GM12878 (cell line): ENCODE data around the gene RASL12. TPM values are rescaled to one million over a fixed set of nuclear protein-coding genes. Genes with fewer than 3 reads are reported as not detected.

Experiments used
- ATAC-seq: fragments of 200-7000 bp; cut with Tn5 transposase; 3 replicates; pipeline ENCODE4 v1.9.1; 2020; ENCODE audit warnings: mild to moderate bottlenecking, moderate library complexity
- BruUV-seq: library from RNA; stranded (reverse); fragments of 400-500 nt; replicated peaks from 2 replicates; lab custom pipeline; 2021; lab: Mats Ljungman, UMichigan
- CTCF ChIA-PET: fragments of 300-600 bp; sonication (Branson Sonifier 250); formaldehyde crosslinking; extraction: SDS; loops from one replicate; lab custom pipeline; 2021; ENCODE audit warnings: inconsistent platforms; lab: Yijun Ruan, JAX
- POLR2A ChIA-PET: fragments of 350-600 bp; formaldehyde crosslinking; extraction: SDS; loops from one replicate; lab custom pipeline; 2021; ENCODE audit warnings: inconsistent platforms; lab: Charles Lee
- RAD21 ChIA-PET: fragments of 300-600 bp; sonication (Branson Sonifier 250); formaldehyde crosslinking; loops from one replicate; lab custom pipeline; 2023; ENCODE audit warnings: antibody characterized with exemption; ENCODE audit not compliant: unreplicated experiment; lab: Charles Lee
- SMC1A ChIA-PET: fragments of 300-600 bp; sonication (Branson Sonifier 250); formaldehyde crosslinking; loops from one replicate; lab custom pipeline; 2023; ENCODE audit not compliant: unreplicated experiment, uncharacterized antibody; lab: Charles Lee
- DNase-seq: peaks from one replicate; pipeline ENCODE4 v3.0.0-alpha.2; 2011; ENCODE audit warnings: low read depth, low spot score
- FAIRE-seq: peaks from 3 replicates; lab custom pipeline; 2011; peaks lifted over from hg19 to GRCh38; lab: Jason Lieb, UNC
- H2AFZ ChIP-seq: 2 replicates; pipeline ENCODE4 v1.6.0; 2011; ENCODE audit warnings: low read depth, low read length, control low read depth; ENCODE audit not compliant: control insufficient read depth
- H3K27ac ChIP-seq: 2 replicates; pipeline ENCODE4 v1.5.1; 2011; ENCODE audit warnings: control low read depth; ENCODE audit not compliant: control insufficient read depth, insufficient read depth
- H3K27me3 ChIP-seq, 2 experiments: replicated peaks in 1 of 2; 2 replicates each; pipeline versions ENCODE4 v1.6.0 to v1.6.1; 2011; ENCODE audit warnings: low read length in 1 of 2; ENCODE audit not compliant: control insufficient read depth in 2 of 2, insufficient read depth in 2 of 2
- H3K36me3 ChIP-seq, 2 experiments: 2 replicates each; pipeline ENCODE4 v1.5.1; 2011; ENCODE audit warnings: low read length in 1 of 2; ENCODE audit not compliant: control insufficient read depth in 2 of 2, insufficient read depth in 2 of 2
- H3K4me1 ChIP-seq: 2 replicates; pipeline ENCODE4 v1.6.1; 2011; ENCODE audit warnings: mild to moderate bottlenecking, low read length, moderate library complexity, mixed read lengths; ENCODE audit not compliant: control insufficient read depth, insufficient read depth
- H3K4me2 ChIP-seq: 2 replicates; pipeline ENCODE4 v1.6.0; 2011; ENCODE audit warnings: control low read depth; ENCODE audit not compliant: control insufficient read depth, insufficient read depth
- H3K4me3 ChIP-seq: fragments of 200-600 bp; sonication (generic); 2 replicates; pipeline ENCODE4 v1.5.1; 2016
- H3K79me2 ChIP-seq: 2 replicates; pipeline ENCODE4 v1.6.0; 2011; ENCODE audit warnings: low read length; ENCODE audit not compliant: control insufficient read depth, insufficient read depth
- H3K9ac ChIP-seq: 2 replicates; pipeline ENCODE4 v1.8.0; 2011; ENCODE audit warnings: low read length, control low read depth, mixed read lengths; ENCODE audit not compliant: control insufficient read depth, insufficient read depth
- H3K9me3 ChIP-seq: replicated peaks from 3 replicates; pipeline ENCODE4 v1.5.1; 2011; ENCODE audit warnings: mild to moderate bottlenecking, low read length; ENCODE audit not compliant: control insufficient read depth, insufficient read depth
- H4K20me1 ChIP-seq: 2 replicates; pipeline ENCODE4 v1.6.0; 2011; ENCODE audit not compliant: control insufficient read depth, insufficient read depth
- ETV6 ChIP-seq, 2 experiments: fragments of 450-650 bp in 1 of 2; IDR thresholded peaks in 1 of 2; conservative IDR thresholded peaks in 1 of 2; 2 replicates each; pipeline ENCODE4 v1.6.1; 2014; ENCODE audit warnings: antibody characterized with exemption in 1 of 2, borderline replicate concordance in 1 of 2, low read depth in 1 of 2, mild to moderate bottlenecking in 1 of 2, moderate library complexity in 1 of 2
- HDAC6 ChIP-seq: fragments of 200-600 bp; sonication (generic); IDR thresholded peaks from one replicate; pipeline ENCODE4 v1.8.0; 2017; ENCODE audit warnings: antibody characterized with exemption; ENCODE audit not compliant: unreplicated experiment
- MXI1 ChIP-seq: fragments of 150-350 bp; IDR thresholded peaks from 2 replicates; pipeline ENCODE4 v1.6.1; 2011; ENCODE audit warnings: low read depth, mild to moderate bottlenecking, inconsistent platforms, low read length, improper control_type of control experiment
- PAX5 ChIP-seq: IDR thresholded peaks from 2 replicates; pipeline ENCODE4 v1.6.1; 2011; ENCODE audit warnings: low read depth, low read length, borderline replicate concordance
- RAD21 ChIP-seq: IDR thresholded peaks from 2 replicates; pipeline ENCODE4 v1.6.1; 2011; ENCODE audit warnings: mild to moderate bottlenecking, low read depth, low read length, moderate library complexity; ENCODE audit not compliant: insufficient read depth
- SMAD1 ChIP-seq: fragments of 450-650 bp; IDR thresholded peaks from 2 replicates; pipeline ENCODE4 v1.6.1; 2018; ENCODE audit warnings: mild to moderate bottlenecking, low read depth; ENCODE audit not compliant: partially characterized antibody
- SMC3 ChIP-seq: IDR thresholded peaks from 2 replicates; pipeline ENCODE4 v1.6.1; 2011; ENCODE audit warnings: low read length, improper control_type of control experiment, borderline replicate concordance
- SUZ12 ChIP-seq: fragments of 200-600 bp; sonication (generic); IDR thresholded peaks from one replicate; pipeline ENCODE4 v1.6.1; 2018; ENCODE audit warnings: antibody characterized with exemption, mild to moderate bottlenecking; ENCODE audit not compliant: unreplicated experiment
- TCF12 ChIP-seq: IDR thresholded peaks from 2 replicates; pipeline ENCODE4 v1.6.1; 2011; ENCODE audit warnings: low read depth, mild to moderate bottlenecking, low read length
- WGBS: methylation state at CpG from one replicate; pipeline ENCODE4 v1.1.6; 2016; ENCODE audit warnings: low lambda C conversion rate; ENCODE audit not compliant: insufficient replicate concordance, insufficient coverage; ENCODE audit errors: missing lambda C conversion rate; 5-methylcytosine and 5-hydroxymethylcytosine counted together
- in situ Hi-C: fragments of 300-500 bp; cut with MboI; formaldehyde crosslinking; loops from 9 replicates; pipeline ENCODE4 v1.14.3; 2018; ENCODE audit warnings: mixed read lengths
- intact Hi-C: fragments of 100-400 bp; cut with micrococcal nuclease; formaldehyde crosslinking; loops from one replicate; pipeline ENCODE4 v1.14.2; 2022; ENCODE audit not compliant: unreplicated experiment
- polyA plus RNA-seq, 11 experiments: library from polyadenylated mRNA; depleted of rRNA in 4 of 11; unstranded in 6 of 11; stranded (reverse) in 5 of 11; fragments of >200 nt; fragmentation: Nextera tagmentation in 4 of 11; fragmentation: Illumina TruSeq in 1 of 11; extraction: Ambion mirVana in 4 of 11; extraction: Trizol in 1 of 11; gene quantifications; 1 replicate in 1 of 11; 2 replicates in 10 of 11; pipeline versions ENCODE4 v1.2.1 to v1.2.3, GENCODE V29; 2011 to 2016; ENCODE audit warnings: inconsistent platforms in 2 of 11, missing spikeins in 2 of 11, low read depth in 1 of 11
- total RNA-seq, 4 experiments: library from RNA; depleted of rRNA in 3 of 4; stranded (reverse); fragments of >200 nt in 3 of 4; fragmentation: Illumina TruSeq in 1 of 4; extraction: Trizol in 1 of 4; gene quantifications; 2 replicates each; pipeline versions ENCODE4 v1.2.1 to v1.2.3, GENCODE V29; 2013 to 2021
- TF ChIP-seq, protein P1 (sequence below): fragments of 450-650 bp; IDR thresholded peaks from 2 replicates; pipeline ENCODE4 v1.6.1; 2017; ENCODE audit warnings: low read depth, mild to moderate bottlenecking, moderate library complexity
- TF ChIP-seq, protein P2 (sequence below): fragments of 450-650 bp; formaldehyde crosslinking; IDR thresholded peaks from 2 replicates; pipeline ENCODE4 v1.4.0; 2022; ENCODE audit warnings: mild to moderate bottlenecking, moderate library complexity
- TF ChIP-seq, protein P3 (sequence below), 3 experiments: IDR thresholded peaks in 2 of 3; conservative IDR thresholded peaks in 1 of 3; 2 replicates each; pipeline ENCODE4 v1.5.1; 2011; ENCODE audit warnings: low read depth in 3 of 3, low read length in 3 of 3, mild to moderate bottlenecking in 3 of 3, control low read depth in 2 of 3, moderate library complexity in 2 of 3, inconsistent platforms in 1 of 3, mixed read lengths in 1 of 3; ENCODE audit not compliant: control insufficient read depth in 2 of 3, insufficient read depth in 1 of 3; ENCODE audit errors: extremely low read depth in 1 of 3

Gene RASL12
- total and polyA plus RNA-seq, 10 of the 15 experiments (the other 5 are each of a cell fraction or from before 2014, with no cell fraction given) = 0.06 to 0.10 TPM; not detected in 8

DNA sequence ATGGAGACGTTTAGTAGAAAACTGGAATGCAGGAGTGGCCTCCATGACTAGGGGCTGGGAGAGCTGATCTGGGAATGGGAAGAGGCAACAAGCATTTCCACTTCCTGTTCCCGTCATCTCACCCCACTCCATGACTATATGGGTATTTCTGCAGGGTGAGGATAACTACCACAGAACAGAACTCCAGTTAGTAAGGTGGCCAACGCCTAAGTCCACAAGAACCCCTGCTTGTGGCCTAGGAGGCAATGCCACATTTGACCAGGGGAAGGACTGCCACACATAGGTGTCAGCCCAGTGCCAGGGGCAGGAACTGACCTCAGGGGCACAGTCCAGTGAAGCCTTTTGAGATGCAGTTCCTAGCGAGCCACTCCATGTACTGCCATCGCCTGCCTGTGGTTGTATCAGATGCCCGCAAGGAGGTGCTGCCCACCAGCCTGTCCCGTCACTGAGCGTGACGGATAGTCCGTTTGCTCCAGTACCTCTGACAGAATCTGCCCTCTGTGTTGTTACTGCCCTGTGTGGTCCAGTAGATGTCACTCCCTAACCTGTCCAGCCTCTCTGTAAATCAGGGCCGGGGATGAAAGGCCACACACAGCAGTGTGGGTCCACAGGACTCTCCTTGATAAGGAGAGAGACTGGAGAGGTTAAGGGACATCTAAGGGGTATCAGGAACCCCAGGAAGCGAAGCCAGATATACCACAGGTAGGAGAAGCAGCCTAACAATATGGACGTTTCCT is 34.8 kb downstream of the RASL12 start:
- Histone ChIP-seq H3K9ac (no peak overlapping the region; the same call in 1 of the 2 replicates), H2AFZ (peak overlapping the region; percentile 58)
- TF ChIP-seq, protein P1, sequence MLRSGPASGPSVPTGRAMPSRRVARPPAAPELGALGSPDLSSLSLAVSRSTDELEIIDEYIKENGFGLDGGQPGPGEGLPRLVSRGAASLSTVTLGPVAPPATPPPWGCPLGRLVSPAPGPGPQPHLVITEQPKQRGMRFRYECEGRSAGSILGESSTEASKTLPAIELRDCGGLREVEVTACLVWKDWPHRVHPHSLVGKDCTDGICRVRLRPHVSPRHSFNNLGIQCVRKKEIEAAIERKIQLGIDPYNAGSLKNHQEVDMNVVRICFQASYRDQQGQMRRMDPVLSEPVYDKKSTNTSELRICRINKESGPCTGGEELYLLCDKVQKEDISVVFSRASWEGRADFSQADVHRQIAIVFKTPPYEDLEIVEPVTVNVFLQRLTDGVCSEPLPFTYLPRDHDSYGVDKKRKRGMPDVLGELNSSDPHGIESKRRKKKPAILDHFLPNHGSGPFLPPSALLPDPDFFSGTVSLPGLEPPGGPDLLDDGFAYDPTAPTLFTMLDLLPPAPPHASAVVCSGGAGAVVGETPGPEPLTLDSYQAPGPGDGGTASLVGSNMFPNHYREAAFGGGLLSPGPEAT = no peak
- TF ChIP-seq, protein P2, sequence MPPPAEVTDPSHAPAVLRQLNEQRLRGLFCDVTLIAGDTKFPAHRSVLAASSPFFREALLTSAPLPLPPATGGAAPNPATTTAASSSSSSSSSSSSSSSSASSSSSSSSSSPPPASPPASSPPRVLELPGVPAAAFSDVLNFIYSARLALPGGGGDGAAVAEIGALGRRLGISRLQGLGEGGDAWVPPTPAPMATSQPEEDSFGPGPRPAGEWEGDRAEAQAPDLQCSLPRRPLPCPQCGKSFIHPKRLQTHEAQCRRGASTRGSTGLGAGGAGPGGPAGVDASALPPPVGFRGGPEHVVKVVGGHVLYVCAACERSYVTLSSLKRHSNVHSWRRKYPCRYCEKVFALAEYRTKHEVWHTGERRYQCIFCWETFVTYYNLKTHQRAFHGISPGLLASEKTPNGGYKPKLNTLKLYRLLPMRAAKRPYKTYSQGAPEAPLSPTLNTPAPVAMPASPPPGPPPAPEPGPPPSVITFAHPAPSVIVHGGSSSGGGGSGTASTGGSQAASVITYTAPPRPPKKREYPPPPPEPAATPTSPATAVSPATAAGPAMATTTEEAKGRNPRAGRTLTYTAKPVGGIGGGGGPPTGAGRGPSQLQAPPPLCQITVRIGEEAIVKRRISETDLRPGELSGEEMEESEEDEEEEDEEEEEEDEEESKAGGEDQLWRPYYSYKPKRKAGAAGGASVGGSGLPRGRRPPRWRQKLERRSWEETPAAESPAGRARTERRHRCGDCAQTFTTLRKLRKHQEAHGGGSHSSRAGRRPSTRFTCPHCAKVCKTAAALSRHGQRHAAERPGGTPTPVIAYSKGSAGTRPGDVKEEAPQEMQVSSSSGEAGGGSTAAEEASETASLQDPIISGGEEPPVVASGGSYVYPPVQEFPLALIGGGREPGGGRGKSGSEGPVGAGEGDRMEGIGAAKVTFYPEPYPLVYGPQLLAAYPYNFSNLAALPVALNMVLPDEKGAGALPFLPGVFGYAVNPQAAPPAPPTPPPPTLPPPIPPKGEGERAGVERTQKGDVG (CRISPR knock-in tag) = no peak
- TF ChIP-seq TCF12 = no peak
- peak; percentile 24; the same call in 1 of the 2 replicates for TF ChIP-seq SMC3
- peak; percentile 51; the same call in 1 of the 2 replicates for TF ChIP-seq PAX5
- TF ChIP-seq, protein P3, sequence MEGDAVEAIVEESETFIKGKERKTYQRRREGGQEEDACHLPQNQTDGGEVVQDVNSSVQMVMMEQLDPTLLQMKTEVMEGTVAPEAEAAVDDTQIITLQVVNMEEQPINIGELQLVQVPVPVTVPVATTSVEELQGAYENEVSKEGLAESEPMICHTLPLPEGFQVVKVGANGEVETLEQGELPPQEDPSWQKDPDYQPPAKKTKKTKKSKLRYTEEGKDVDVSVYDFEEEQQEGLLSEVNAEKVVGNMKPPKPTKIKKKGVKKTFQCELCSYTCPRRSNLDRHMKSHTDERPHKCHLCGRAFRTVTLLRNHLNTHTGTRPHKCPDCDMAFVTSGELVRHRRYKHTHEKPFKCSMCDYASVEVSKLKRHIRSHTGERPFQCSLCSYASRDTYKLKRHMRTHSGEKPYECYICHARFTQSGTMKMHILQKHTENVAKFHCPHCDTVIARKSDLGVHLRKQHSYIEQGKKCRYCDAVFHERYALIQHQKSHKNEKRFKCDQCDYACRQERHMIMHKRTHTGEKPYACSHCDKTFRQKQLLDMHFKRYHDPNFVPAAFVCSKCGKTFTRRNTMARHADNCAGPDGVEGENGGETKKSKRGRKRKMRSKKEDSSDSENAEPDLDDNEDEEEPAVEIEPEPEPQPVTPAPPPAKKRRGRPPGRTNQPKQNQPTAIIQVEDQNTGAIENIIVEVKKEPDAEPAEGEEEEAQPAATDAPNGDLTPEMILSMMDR (IDR thresholded peaks at IDR 0.05 in 2 of 3, conservative IDR thresholded peaks at IDR 0.05 in 1 of 3; ENCODE audit: control insufficient read depth in 2 of 3, extremely low read depth in 1 of 3, insufficient read depth in 1 of 3, low read depth in 3 of 3, low read length in 3 of 3) = peak in 2 of 3 experiments; percentile 50 to 65; a peak in 5 of 6 replicates
- no peak for TF ChIP-seq SMAD1
- 0 out of 4 replicates have a peak, but pooled peaks of 1 of the 2 experiments have one; percentile 14 for TF ChIP-seq ETV6 (conservative IDR thresholded peaks at IDR 0.05 in 1 of 2, IDR thresholded peaks at IDR 0.05 in 1 of 2; ENCODE audit: borderline replicate concordance in 1 of 2, low read depth in 1 of 2)
- TF ChIP-seq MXI1 = no peak
- TF ChIP-seq SUZ12 = no peak
- TF ChIP-seq HDAC6 = no peak
- peak; percentile 60 for TF ChIP-seq RAD21

More for the DNA sequence above, 34.8 kb downstream of the RASL12 start:
- POLR2A ChIA-PET = interaction anchor here (0.5 to 1.0 kb wide), 3 partner anchors 14 to 147 kb away, joined by 3 to 4 read pairs (median 3); no protein-coding TSS in a partner anchor
- peak; percentile 6; the same call in 2 of the 3 replicates for ATAC-seq
- no peak overlapping the region for H3K4me2 ChIP-seq
- no peaks in the 10 kb centered on the region for H3K9me3 ChIP-seq
- no peaks in the 10 kb centered on the region for H3K27me3 ChIP-seq
- intact Hi-C loops (loop anchor here (1.0 to 5.0 kb wide), 4 partner anchors 45 to 301 kb away; no protein-coding TSS in a partner anchor), in situ Hi-C loops (no loop called here)
- no peak overlapping the region for H3K4me3 ChIP-seq
- CTCF ChIA-PET = interaction anchor here (0.6 to 3.3 kb wide), 35 partner anchors 8 to 352 kb away, joined by 3 to 38 read pairs (median 5); partner anchors contain the start of genes KBTBD13, PARP16, RNU5B-1 and SLC51B
- H3K79me2 ChIP-seq = peaks cover 15% of the 10 kb centered on the region
- H3K27ac ChIP-seq = no peak overlapping the region
- WGBS = 22% methylated on average over 13 of the region's 13 CpGs
- DNase-seq = no peak
- no peaks in the 10 kb centered on the region for H3K36me3 ChIP-seq
- no peak for FAIRE-seq
- no peaks in the 10 kb centered on the region for H4K20me1 ChIP-seq
- RAD21 ChIA-PET = interaction anchor here (0.6 to 2.2 kb wide), 13 partner anchors 11 to 271 kb away, joined by 3 to 20 read pairs (median 5); partner anchors contain the start of genes CLPX, RNU5B-1 and SLC51B
- SMC1A ChIA-PET = interaction anchor here (0.6 to 2.8 kb wide), 12 partner anchors 8 to 302 kb away, joined by 3 to 28 read pairs (median 4); partner anchors contain the start of gene SLC51B
- peaks cover 5% of the 10 kb centered on the region for H3K4me1 ChIP-seq
- BruUV-seq = no TSS peak
